Measurements from ENCODE around the gene VRK2. TPM values are rescaled to one million over a fixed set of nuclear protein-coding genes. Genes with fewer than 3 reads are reported as not detected.
"Not testable (repeated sequence)": the region's sequence is repeated elsewhere in the genome, so short reads cannot be mapped to it uniquely, and the experiment has no call there.

The VRK2 gene
- total RNA-seq, 2 experiments from 2014 or later = 17.7 to 18.3 TPM

- DNase-seq; H3K27ac Mint-ChIP-seq; H3K4me1 Mint-ChIP-seq (ENCODE audit: low read depth); CTCF ChIA-PET; intact Hi-C loops (cut with micrococcal nuclease); POLR2A ChIA-PET; H3K4me3 Mint-ChIP-seq; H3K27me3 Mint-ChIP-seq; ATAC-seq; H3K9me3 Mint-ChIP-seq: not testable (repeated sequence)
- H3K36me3 Mint-ChIP-seq (ENCODE audit: low read depth) = peaks cover 24% of the 10 kb centered on the region
These were observed 133.6 kb downstream of the VRK2 start for GRCh38 chr2:58180175-58180574.

GRCh38 chr2:58180635-58181034 lies 134.0 kb downstream of the VRK2 start:
- Mint-ChIP-seq H3K27me3 (no peaks in the 10 kb centered on the region), H3K9me3 (peaks cover 5% of the 10 kb centered on the region), H3K4me1 (ENCODE audit: low read depth) (no peaks in the 10 kb centered on the region), H3K27ac (no peak overlapping the region), H3K4me3 (no peak overlapping the region), H3K36me3 (ENCODE audit: low read depth) (peaks cover 22% of the 10 kb centered on the region)
- intact Hi-C loops (cut with micrococcal nuclease) = no loop called here
- TF ChIP-seq CTCF (IDR thresholded peaks at IDR 0.05) = no peak
- no peak for ATAC-seq
- POLR2A ChIA-PET = no interaction called here
- CTCF ChIA-PET = no interaction called here
- DNase-seq = no peak

- Mint-ChIP-seq H3K4me3 (no peak overlapping the region), H3K27ac (no peak overlapping the region), H3K4me1 (ENCODE audit: low read depth) (no peaks in the 10 kb centered on the region), H3K36me3 (ENCODE audit: low read depth) (peaks cover 27% of the 10 kb centered on the region), H3K9me3 (peaks cover 7% of the 10 kb centered on the region), H3K27me3 (no peaks in the 10 kb centered on the region)
- no peak for DNase-seq
- ChIA-PET CTCF (no interaction called here), POLR2A (no interaction called here)
- intact Hi-C loops (cut with micrococcal nuclease) = no loop called here
- no peak for TF ChIP-seq CTCF (IDR thresholded peaks at IDR 0.05)
- no peak for ATAC-seq
These were observed 135.9 kb downstream of the VRK2 start for GRCh38 chr2:58182527-58182926.

- no peak for DNase-seq
- TF ChIP-seq CTCF (IDR thresholded peaks at IDR 0.05) = no peak
- H3K4me1 Mint-ChIP-seq (ENCODE audit: low read depth) = no peaks in the 10 kb centered on the region
- no peaks in the 10 kb centered on the region for H3K27me3 Mint-ChIP-seq
- ATAC-seq = no peak
- ChIA-PET CTCF (no interaction called here), POLR2A (no interaction called here)
- H3K9me3 Mint-ChIP-seq = peaks cover 2% of the 10 kb centered on the region
- no peak overlapping the region for H3K27ac Mint-ChIP-seq
- H3K4me3 Mint-ChIP-seq = no peak overlapping the region
- intact Hi-C loops (cut with micrococcal nuclease) = no loop called here
- H3K36me3 Mint-ChIP-seq (ENCODE audit: low read depth) = peaks cover 16% of the 10 kb centered on the region
These were observed 139.9 kb downstream of the VRK2 start for GRCh38 chr2:58186501-58186900.

GRCh38 chr2:58187022-58187421 lies 140.4 kb downstream of the VRK2 start:
- H3K36me3 Mint-ChIP-seq (ENCODE audit: low read depth) = peaks cover 16% of the 10 kb centered on the region
- ATAC-seq; H3K4me3 Mint-ChIP-seq; H3K27ac Mint-ChIP-seq; CTCF ChIA-PET; H3K27me3 Mint-ChIP-seq; POLR2A ChIA-PET; DNase-seq; H3K4me1 Mint-ChIP-seq (ENCODE audit: low read depth); H3K9me3 Mint-ChIP-seq; intact Hi-C loops (cut with micrococcal nuclease): not testable (repeated sequence)

- Mint-ChIP-seq H3K4me1 (ENCODE audit: low read depth) (no peaks in the 10 kb centered on the region), H3K9me3 (no peaks in the 10 kb centered on the region), H3K4me3 (no peak overlapping the region), H3K27ac (no peak overlapping the region), H3K27me3 (no peaks in the 10 kb centered on the region), H3K36me3 (ENCODE audit: low read depth) (peaks cover 5% of the 10 kb centered on the region)
- DNase-seq (no peak), ATAC-seq (no peak)
- ChIA-PET CTCF (no interaction called here), POLR2A (no interaction called here)
- intact Hi-C loops (cut with micrococcal nuclease) = no loop called here
- TF ChIP-seq CTCF (IDR thresholded peaks at IDR 0.05) = no peak
These were observed 147.9 kb downstream of the VRK2 start for GRCh38 chr2:58194458-58194857.

All from activated CD8-positive, alpha-beta T cell treated with anti-CD3 and anti-CD28 coated beads for 36 hours (primary cell).